GM18505 (cell line): ENCODE measurements around the gene ACP6.

Experiments
- ATAC-seq: cut with Tn5 transposase; IDR thresholded peaks from one replicate; pipeline ENCODE4 v1.9.1; 2021; ENCODE audit not compliant: unreplicated experiment
- POLR2A ChIP-seq: IDR thresholded peaks from 4 replicates; pipeline ENCODE4 v1.6.1; 2011; ENCODE audit warnings: borderline replicate concordance; ENCODE audit not compliant: insufficient read depth, insufficient read length; ENCODE audit errors: extremely low read depth

The ACP6 gene

GRCh38 chr1:147640553-147641165 lies 29.7 kb downstream of the ACP6 start:
- TF ChIP-seq POLR2A: no peak
- ATAC-seq: peak; percentile 79

GRCh38 chr1:147636314-147636713 lies 34.0 kb downstream of the ACP6 start:
- ATAC-seq: no peak
- TF ChIP-seq POLR2A: no peak

- ATAC-seq: no peak
- no peak for TF ChIP-seq POLR2A
These were observed 35.0 kb downstream of the ACP6 start for GRCh38 chr1:147635342-147635741.

GRCh38 chr1:147634645-147635044 lies 35.7 kb downstream of the ACP6 start:
- no peak for TF ChIP-seq POLR2A
- no peak for ATAC-seq

GRCh38 chr1:147633759-147634158 lies 36.6 kb downstream of the ACP6 start:
- ATAC-seq: no peak
- TF ChIP-seq POLR2A: no peak

GRCh38 chr1:147631839-147632238 lies 38.5 kb downstream of the ACP6 start:
- ATAC-seq: no peak
- TF ChIP-seq POLR2A: no peak

- TF ChIP-seq POLR2A: no peak
- ATAC-seq: no peak
These were observed 39.9 kb downstream of the ACP6 start for GRCh38 chr1:147630447-147630846.

- ATAC-seq: no peak
- TF ChIP-seq POLR2A: no peak
These were observed 40.3 kb downstream of the ACP6 start for GRCh38 chr1:147630022-147630421.

GRCh38 chr1:147628441-147628840 lies 41.9 kb downstream of the ACP6 start:
- TF ChIP-seq POLR2A: no peak
- ATAC-seq: no peak

- ATAC-seq: peak; percentile 53
- TF ChIP-seq POLR2A: no peak
These were observed 42.8 kb downstream of the ACP6 start for GRCh38 chr1:147627435-147628110.

- TF ChIP-seq POLR2A: no peak
- no peak for ATAC-seq
These were observed 43.6 kb downstream of the ACP6 start for GRCh38 chr1:147626739-147627138.

- no peak for ATAC-seq
- no peak for TF ChIP-seq POLR2A
These were observed 44.0 kb downstream of the ACP6 start for GRCh38 chr1:147626291-147626690.

GRCh38 chr1:147625362-147625995 lies 44.8 kb downstream of the ACP6 start:
- no peak for ATAC-seq
- no peak for TF ChIP-seq POLR2A

- no peak for ATAC-seq
- TF ChIP-seq POLR2A: no peak
These were observed 45.8 kb downstream of the ACP6 start for GRCh38 chr1:147624529-147624928.
